Upper lobe of left lung (tissue), 6 donors: ENCODE measurements around the gene STH. TPM values are rescaled to one million over a fixed set of nuclear protein-coding genes. Genes with fewer than 3 reads are reported as not detected.
A peak's percentile ranks its signal among the peaks of the same experiment; 100 is the strongest.

Experiments used
- ATAC-seq, 2 donors: fragments of 200-7000 bp; cut with Tn5 transposase; one replicate each; pipeline ENCODE4 v1.9.1; 2022; ENCODE audit warnings: mild to moderate bottlenecking in 2 of 2, moderate library complexity in 2 of 2; ENCODE audit not compliant: low FRiP score in 2 of 2
- DNase-seq, 2 donors: peaks; one replicate each; pipeline ENCODE4 v3.0.0-alpha.2; 2019 to 2020
- H3K27ac ChIP-seq, 4 donors: fragments of 200-600 bp; sonication (generic); one replicate each; pipeline ENCODE4 v1.5.1; 2016 to 2019
- H3K27me3 ChIP-seq, 4 donors: fragments of 200-600 bp; sonication (generic); one replicate each; pipeline ENCODE4 v1.5.1; 2017 to 2019
- H3K36me3 ChIP-seq, 4 donors: fragments of 200-600 bp; sonication (generic); one replicate each; pipeline ENCODE4 v1.5.1; 2016 to 2019
- H3K4me1 ChIP-seq, 4 donors: fragments of 200-600 bp; sonication (generic); one replicate each; pipeline ENCODE4 v1.5.1; 2018 to 2019
- H3K4me3 ChIP-seq, 4 donors: fragments of 200-600 bp; sonication (generic); one replicate each; pipeline ENCODE4 v1.5.1; 2017 to 2019; ENCODE audit warnings: mild to moderate bottlenecking in 2 of 4, moderate library complexity in 1 of 4
- H3K9me3 ChIP-seq, 4 donors: fragments of 200-600 bp; sonication (generic); one replicate each; pipeline ENCODE4 v1.5.1; 2018 to 2019
- CTCF ChIP-seq, 6 experiments: fragments of 450-650 bp in 4 of 6; fragments of 200-600 bp in 2 of 6; sonication (generic) in 2 of 6; IDR thresholded peaks; one replicate each; pipeline ENCODE4 v1.5.1; 2016 to 2019; ENCODE audit warnings: antibody characterized with exemption in 6 of 6
- EP300 ChIP-seq, 4 donors: sonication (generic); formaldehyde crosslinking; IDR thresholded peaks; one replicate each; pipeline ENCODE4 v1.5.1; 2017; ENCODE audit warnings: antibody characterized with exemption in 4 of 4, control low read depth in 2 of 4
- POLR2A ChIP-seq, 4 donors: fragments of 450-650 bp; IDR thresholded peaks; one replicate each; pipeline ENCODE4 v1.5.1; 2016 to 2017; ENCODE audit warnings: antibody characterized with exemption in 4 of 4, mild to moderate bottlenecking in 2 of 4
- POLR2AphosphoS5 ChIP-seq, 2 donors: sonication (generic); formaldehyde crosslinking; IDR thresholded peaks; one replicate each; pipeline ENCODE4 v1.5.1; 2017; ENCODE audit warnings: antibody characterized with exemption in 2 of 2
- WGBS, 2 donors: methylation state at CpG; one replicate each; pipeline ENCODE4 v1.1.5; 2017 to 2018; 5-methylcytosine and 5-hydroxymethylcytosine counted together
- total RNA-seq, 6 donors: library from RNA; depleted of rRNA in 4 of 6; stranded (reverse); fragments of >200 nt in 4 of 6; gene quantifications; one replicate each; pipeline versions ENCODE4 v1.1.0 to v1.2.1, GENCODE V29; 2016 to 2021
- donor health status: DM: no; HTN: no; CAD: no; lungs with moderate emphysema.
- donor health status: DM: no; HTN: yes; CAD: no; lungs with severe emphysema.

The STH gene
- total RNA-seq, 6 donors from 2014 or later, result not detected

GRCh38 chr17:46000292-46000691 is 1.2 kb downstream of the STH start:
- ATAC-seq, result no peak
- peaks cover 0 to 3% (median 0%) of the 10 kb centered on the region in 4 donors for H3K4me1 ChIP-seq
- no peak overlapping the region for H3K4me3 ChIP-seq
- no peaks in the 10 kb centered on the region for H3K36me3 ChIP-seq
- TF ChIP-seq POLR2AphosphoS5 (IDR thresholded peaks at IDR 0.05) (no peak), CTCF (IDR thresholded peaks at IDR 0.05) (no peak), POLR2A (IDR thresholded peaks at IDR 0.05) (no peak), EP300 (IDR thresholded peaks at IDR 0.05) (no peak)
- WGBS, 2 donors, result 74 to 76% methylated on average over 7 of the region's 7 CpGs
- H3K27ac ChIP-seq, result no peak overlapping the region
- H3K27me3 ChIP-seq, result no peaks in the 10 kb centered on the region
- H3K9me3 ChIP-seq, result no peaks in the 10 kb centered on the region
- no peak for DNase-seq

GRCh38 chr17:46000757-46001156 is 1.7 kb downstream of the STH start:
- no peaks in the 10 kb centered on the region for H3K9me3 ChIP-seq
- DNase-seq (no peak), ATAC-seq (no peak)
- no peaks in the 10 kb centered on the region for H3K36me3 ChIP-seq
- no peak overlapping the region for H3K4me3 ChIP-seq
- peaks cover 0 to 3% (median 0%) of the 10 kb centered on the region in 4 donors for H3K4me1 ChIP-seq
- no peaks in the 10 kb centered on the region for H3K27me3 ChIP-seq
- TF ChIP-seq EP300 (IDR thresholded peaks at IDR 0.05) (no peak), POLR2AphosphoS5 (IDR thresholded peaks at IDR 0.05) (no peak), CTCF (IDR thresholded peaks at IDR 0.05) (no peak), POLR2A (IDR thresholded peaks at IDR 0.05) (no peak)
- no peak overlapping the region for H3K27ac ChIP-seq
- 79% methylated on average over 2 of the region's 2 CpGs; no CpG with 5 or more reads in 1 of the 2 donors for WGBS, 2 donors

GRCh38 chr17:46001390-46002310 is 2.6 kb downstream of the STH start:
- peaks cover 0 to 3% (median 0%) of the 10 kb centered on the region in 4 donors for H3K4me1 ChIP-seq
- WGBS, 2 donors, result 72 to 74% methylated on average over 13 of the region's 13 CpGs
- no peak overlapping the region for H3K27ac ChIP-seq
- ATAC-seq (peak; percentile 5), DNase-seq (no peak)
- no peak for TF ChIP-seq POLR2A (IDR thresholded peaks at IDR 0.05)
- no peak for TF ChIP-seq CTCF (IDR thresholded peaks at IDR 0.05)
- no peak for TF ChIP-seq EP300 (IDR thresholded peaks at IDR 0.05)
- no peak for TF ChIP-seq POLR2AphosphoS5 (IDR thresholded peaks at IDR 0.05)
- H3K9me3 ChIP-seq, result no peaks in the 10 kb centered on the region
- H3K4me3 ChIP-seq, result no peak overlapping the region
- H3K36me3 ChIP-seq, result no peaks in the 10 kb centered on the region
- no peaks in the 10 kb centered on the region for H3K27me3 ChIP-seq

- no peaks in the 10 kb centered on the region for H3K36me3 ChIP-seq
- H3K4me1 ChIP-seq, result peaks cover 0 to 3% (median 0%) of the 10 kb centered on the region in 4 donors
- no peaks in the 10 kb centered on the region for H3K27me3 ChIP-seq
- TF ChIP-seq POLR2A (IDR thresholded peaks at IDR 0.05), result no peak
- TF ChIP-seq POLR2AphosphoS5 (IDR thresholded peaks at IDR 0.05), result no peak
- TF ChIP-seq CTCF (IDR thresholded peaks at IDR 0.05), result peak; percentile 93 to 100 (median 96)
- no peaks in the 10 kb centered on the region for H3K9me3 ChIP-seq
- ATAC-seq (peak; percentile 84 to 91), DNase-seq (peak in 1 of 2 donors; percentile 76)
- 20 to 21% methylated on average over 7 to 8 of the region's 8 CpGs for WGBS, 2 donors
- H3K27ac ChIP-seq, result no peak overlapping the region
- no peak overlapping the region for H3K4me3 ChIP-seq
Observed at GRCh38 chr17:46002311-46002972, 3.4 kb downstream of the STH start.
